ENCODE results near the gene MOCOS.
"Not testable (repeated sequence)": the region's sequence is repeated elsewhere in the genome, so short reads cannot be mapped to it uniquely, and the experiment has no call there.

Gene MOCOS

DNA sequence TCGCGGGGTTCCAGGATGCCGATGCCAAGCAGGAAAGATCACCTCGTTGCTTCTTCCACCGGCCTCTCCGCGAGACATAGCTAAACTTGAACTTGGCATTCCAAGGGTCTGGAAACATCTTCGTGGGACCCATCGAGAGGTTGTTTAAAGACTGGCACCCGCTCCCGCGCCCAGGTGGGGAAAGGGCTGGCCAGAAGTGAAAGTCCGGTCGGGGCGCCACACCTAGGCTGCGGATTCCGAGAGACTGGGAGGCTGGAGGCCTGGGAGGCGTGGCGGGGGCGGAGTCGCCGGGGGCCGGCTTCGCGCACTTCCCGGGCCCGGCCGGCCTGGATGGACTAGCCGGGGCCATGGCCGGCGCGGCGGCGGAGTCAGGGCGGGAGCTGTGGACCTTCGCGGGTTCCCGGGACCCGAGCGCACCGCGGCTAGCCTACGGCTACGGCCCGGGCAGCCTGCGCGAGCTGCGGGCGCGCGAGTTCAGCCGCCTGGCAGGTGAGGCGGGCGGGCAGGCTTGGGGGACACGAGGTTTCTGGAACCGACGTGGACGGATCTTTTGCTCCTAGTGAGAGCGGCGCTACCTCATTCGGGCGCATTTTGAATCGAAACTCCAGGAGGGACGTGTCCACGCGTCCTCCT lies at the start of gene MOCOS:
TSS of gene MOCOS (plus strand) at position 305 of the 633 bp plus-strand sequence. CDS start at position 348, 43 bp downstream.
- DNase-seq: no peak

- peak; percentile 8 for DNase-seq
Measured at GRCh38 chr18:36139245-36139644, 48.1 kb upstream of the MOCOS start.

DNA sequence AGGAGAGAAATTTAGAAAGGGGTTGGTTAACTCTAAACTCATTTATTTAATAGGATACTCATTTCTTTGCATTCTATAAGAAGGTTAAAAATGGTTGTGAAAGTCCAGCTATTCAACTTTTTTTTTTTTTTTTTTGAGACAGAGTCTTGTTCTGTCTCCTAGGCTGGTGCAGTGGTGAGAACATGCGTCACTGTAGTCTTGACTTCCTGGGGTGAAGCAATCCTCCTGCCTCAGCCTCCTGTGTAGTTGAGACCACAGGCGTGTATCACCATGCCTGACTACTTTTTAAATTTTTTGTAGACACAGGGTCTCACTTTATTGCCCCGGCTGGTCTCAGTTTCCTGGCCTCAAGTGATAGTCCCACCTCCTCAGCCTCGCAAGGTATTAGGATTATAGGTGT lies 45.7 kb upstream of the MOCOS start:
- no peak for DNase-seq

DNA sequence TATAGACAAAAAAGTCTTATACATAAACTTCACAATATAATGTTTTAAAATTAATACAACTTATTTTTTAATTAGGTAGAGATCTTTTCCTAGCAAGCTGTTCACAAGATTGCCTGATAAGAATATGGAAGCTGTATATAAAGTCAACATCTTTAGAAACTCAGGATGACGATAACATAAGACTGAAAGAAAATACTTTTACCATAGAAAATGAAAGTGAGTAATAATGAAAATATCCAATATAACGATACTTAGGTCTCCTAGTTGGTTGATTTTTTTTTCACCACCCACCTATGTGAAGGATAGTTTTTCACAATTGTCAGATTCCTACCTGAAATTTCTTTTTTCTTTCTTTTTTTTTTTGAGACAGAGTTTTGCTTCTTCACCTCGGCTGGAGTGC lies 44.5 kb upstream of the MOCOS start:
- DNase-seq: no peak

DNA sequence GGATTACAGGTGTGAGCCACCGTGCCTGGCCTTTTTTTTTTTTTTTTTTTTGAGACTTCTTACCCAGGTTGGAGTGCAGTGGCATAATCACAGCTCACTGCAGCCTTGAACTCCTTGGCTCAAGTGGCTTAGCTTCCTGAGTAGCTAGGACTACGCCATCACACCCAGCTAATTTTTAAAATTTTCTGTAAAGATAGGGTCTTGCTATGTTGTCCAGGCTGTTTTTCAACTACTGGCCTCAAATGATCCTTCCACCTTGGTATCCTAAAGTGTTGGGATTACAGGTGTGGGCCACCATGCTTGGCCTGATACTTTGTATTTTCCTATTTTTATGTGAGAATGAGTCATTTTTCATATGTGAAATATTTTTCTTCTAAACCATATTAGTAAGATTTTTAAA lies 43.9 kb upstream of the MOCOS start:
- DNase-seq: no peak

DNA sequence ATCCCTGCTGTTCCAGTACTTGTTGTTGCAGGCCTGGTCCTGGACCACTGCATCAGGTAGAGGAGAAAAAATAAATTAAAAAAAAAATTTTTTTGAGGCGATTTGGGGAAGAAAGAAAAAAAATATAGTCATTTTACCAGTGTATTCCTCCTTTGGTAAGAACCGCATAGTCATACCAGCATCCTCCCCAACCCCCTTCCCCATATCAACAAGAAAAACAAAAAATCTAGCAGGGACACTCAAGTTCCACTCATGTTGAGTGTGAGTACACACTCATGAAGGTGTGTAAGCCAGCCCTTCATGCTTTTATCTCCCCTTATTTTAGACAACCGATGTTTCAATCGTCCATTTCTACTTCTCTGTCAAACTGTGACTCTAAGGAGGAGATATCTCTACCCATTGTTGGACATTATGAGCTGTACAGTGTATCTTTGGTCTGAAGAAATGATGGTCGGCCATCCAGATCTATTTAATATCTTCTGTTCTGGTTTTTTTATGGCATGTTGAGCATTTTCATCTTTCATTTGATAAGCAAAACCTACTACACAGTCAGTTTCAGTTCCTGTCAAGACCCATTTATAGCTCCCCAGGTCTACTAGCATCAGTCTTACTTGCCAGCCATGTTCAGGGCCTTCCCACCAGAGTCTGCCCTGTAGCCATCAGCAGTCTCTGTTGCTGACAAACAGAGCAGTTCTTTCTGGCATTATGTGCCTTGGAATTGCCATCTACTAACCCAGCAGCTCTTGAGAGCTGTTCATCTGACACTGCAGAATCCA lies 37.6 kb upstream of the MOCOS start:
- no peak for DNase-seq

GRCh38 chr18:36152781-36153180 lies 34.5 kb upstream of the MOCOS start:
- no peak for DNase-seq

GRCh38 chr18:36153203-36153602 lies 34.1 kb upstream of the MOCOS start:
- no peak for DNase-seq

DNA sequence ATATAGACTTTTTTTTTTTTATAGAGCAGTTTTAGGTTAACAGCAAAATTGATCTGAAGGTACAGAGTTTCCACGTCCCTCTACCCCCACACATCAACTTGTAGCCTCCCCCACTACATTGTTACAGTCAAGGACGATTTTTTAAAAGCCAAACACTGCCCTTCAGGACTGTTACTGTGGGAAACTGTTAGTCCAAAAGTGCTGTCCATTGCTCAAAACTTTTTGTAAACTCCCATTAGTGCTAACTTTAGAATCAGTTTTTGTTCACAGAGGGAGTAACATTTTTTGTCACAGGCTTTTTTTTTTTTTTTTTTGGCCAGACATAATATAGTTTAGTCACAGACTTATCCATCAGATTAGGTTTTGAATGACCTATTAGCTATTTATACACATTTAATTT lies 33.5 kb upstream of the MOCOS start:
- DNase-seq: no peak

GRCh38 chr18:36155851-36156757 lies 31.2 kb upstream of the MOCOS start:
- no peak for DNase-seq

DNA sequence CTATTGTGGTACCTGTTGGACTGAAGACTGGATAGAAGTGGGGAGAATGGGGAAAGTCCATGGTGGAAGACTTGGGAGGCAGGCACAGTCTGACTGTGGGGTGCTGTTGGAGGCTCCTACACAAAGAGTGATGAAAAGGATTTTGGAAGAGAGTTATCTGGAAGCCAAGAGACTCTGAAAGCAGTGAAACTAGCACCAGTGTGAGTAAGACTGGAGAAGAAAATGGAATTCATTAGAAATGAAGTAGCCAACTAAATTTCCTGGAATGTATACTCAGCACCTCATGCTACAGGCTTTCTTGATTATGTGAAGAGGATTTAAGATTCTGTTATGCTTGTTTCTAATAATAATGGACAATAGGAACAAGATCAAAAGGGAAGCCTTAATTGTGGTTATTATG lies 29.9 kb upstream of the MOCOS start:
- no peak for DNase-seq

DNA sequence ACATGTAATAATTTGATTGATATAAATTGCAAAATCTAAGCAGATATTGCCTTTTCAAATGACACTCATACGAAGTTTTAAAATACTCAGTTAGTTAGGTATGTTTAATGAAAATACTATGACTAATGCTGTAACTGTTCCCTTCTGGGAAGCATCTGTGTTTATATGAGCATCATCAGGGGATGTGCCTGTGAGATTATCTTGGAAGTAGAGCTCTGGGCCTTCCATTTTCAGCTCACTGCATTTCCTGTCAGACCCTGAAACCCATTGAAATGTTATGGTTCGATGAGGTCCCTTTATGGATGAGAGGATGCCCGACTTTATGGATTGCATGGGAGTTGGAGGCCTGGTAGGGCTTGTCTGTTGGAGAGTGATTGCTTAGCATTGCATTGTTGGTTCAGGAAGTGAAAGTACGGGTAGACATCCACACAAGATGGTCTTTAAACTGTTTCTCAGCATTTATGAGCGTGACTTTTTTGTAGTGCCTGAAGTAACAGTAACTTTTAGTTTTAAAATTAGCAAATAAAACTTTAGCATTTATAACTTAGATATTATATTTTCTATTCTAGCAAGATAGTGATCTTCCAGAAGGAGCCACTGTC lies 28.9 kb upstream of the MOCOS start:
- no peak for DNase-seq

DNA sequence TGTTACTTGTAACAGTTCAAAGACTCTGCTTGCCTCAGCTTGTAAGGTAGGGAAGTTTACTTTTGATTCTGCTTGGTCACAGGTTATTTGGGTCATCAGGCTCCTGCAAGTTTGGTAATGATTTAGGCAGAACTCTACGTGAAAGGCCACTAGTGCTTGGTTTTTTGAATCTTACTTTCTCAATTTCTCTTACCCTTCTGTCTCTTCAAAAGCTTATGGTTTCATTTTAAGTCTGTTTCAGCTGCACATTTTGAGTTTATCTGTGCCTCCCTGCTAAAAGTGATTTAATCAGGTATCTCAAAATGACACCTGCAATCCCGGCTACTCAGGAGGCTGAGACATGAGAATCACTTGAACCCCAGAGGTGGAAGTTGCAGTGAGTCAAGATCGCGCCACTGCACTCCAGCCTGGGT lies 26.3 kb upstream of the MOCOS start:
- DNase-seq: no peak

GRCh38 chr18:36162981-36163380 lies 24.3 kb upstream of the MOCOS start:
- no peak for DNase-seq

- no peak for DNase-seq
Measured at GRCh38 chr18:36167692-36168218, 19.5 kb upstream of the MOCOS start.

DNA sequence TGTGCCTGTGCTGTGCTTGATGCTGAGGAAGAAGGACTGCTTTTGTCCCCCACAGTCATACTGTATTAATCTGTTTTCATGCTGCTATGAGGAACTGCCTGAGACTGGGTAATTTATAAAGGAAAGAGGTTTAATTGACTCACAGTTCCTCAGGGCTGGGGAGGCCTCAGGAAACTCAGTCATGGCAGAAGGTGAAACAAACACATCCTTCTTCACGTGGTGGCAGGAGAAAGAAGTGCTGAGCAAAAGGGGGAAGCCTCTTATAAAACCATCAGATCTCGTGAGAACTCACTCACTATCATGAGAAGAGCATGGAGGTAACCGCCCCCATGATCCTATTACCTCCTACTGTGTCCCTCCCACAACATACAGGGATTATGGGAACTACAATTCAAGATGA lies 19.0 kb upstream of the MOCOS start:
- not testable (repeated sequence) for DNase-seq

GRCh38 chr18:36169938-36170337 lies 17.4 kb upstream of the MOCOS start:
- no peak for DNase-seq

DNA sequence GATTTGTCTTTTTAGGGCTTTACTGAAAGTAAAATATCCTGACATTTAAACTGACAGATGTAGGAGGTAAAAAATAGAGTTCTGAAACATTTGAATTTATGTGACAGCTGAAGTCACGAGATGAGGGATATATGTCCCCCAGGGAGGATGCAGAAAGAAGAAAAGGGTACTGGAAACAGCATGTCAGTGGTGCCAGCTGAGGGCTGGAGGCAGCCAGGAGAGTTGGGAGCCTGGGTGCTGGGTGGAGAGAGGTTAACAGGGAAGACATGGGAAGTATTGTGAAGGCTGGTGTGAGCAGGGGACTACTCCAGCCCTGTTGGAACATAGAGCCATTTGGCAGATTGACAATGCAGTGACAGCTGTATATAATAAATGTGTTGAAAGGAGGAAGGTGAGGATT lies 11.8 kb upstream of the MOCOS start:
- no peak for DNase-seq

DNA sequence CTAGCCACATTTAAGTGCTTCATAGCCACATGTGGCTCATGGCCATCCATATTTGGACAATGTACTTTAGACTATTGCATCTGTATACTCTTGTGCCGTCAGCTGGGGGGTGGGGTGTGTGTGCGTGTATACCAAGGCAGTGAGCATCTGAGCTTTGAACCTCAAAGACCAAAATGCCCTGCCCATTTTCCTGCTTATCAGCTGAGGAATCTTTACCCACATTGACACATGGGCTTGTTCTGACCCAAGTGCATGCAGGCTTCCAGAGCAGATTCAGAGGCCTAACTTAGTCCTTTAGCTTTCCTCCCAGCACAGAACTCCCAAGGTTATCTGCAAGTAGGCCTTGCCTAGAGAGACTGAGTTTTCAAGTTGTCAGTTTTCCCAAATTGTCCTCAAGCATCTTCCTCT lies 11.1 kb upstream of the MOCOS start:
- no peak for DNase-seq

GRCh38 chr18:36176711-36177110 lies 10.6 kb upstream of the MOCOS start:
- DNase-seq: no peak

DNA sequence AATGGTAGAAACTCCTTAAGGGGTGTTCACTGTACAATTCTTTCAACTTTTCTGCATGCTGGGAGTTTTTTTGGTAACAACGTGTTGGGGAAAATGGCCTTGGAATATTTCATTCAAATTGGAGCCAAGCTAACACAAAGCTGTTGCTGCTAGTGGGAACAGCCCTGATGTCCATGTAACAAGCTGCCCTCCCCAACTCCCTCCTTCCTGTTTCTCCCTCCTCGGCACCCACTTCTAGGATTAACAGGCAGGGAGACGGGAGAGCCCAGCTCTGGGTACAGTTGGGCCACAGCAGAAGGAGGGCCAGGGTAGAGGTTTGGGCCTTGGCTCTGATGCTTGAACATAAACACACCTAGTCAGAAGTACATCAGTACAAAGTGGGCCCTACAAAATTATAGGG lies 9.4 kb upstream of the MOCOS start:
- no peak for DNase-seq

GRCh38 chr18:36179562-36180355 lies 7.5 kb upstream of the MOCOS start:
- no peak for DNase-seq
